Karpas-422 (cell line): Measurements from ENCODE around the gene PHKG2. TPM values are rescaled to one million over a fixed set of nuclear protein-coding genes. Genes with fewer than 3 reads are reported as not detected.

Experiments
- DNase-seq: peaks from one replicate; pipeline ENCODE4 v3.0.0-alpha.2; 2015
- H2AFZ ChIP-seq: fragments of 200-600 bp; sonication (generic); 2 replicates; pipeline ENCODE4 v1.6.1; 2014; ENCODE audit warnings: antibody characterized with exemption, low read length, mixed read lengths
- H3K27ac ChIP-seq: fragments of 200-600 bp; sonication (generic); 2 replicates; pipeline ENCODE4 v1.5.1; 2014; ENCODE audit warnings: mild to moderate bottlenecking, low read length, moderate library complexity
- H3K27me3 ChIP-seq: fragments of 200-600 bp; sonication (generic); 2 replicates; pipeline ENCODE4 v1.6.1; 2014; ENCODE audit warnings: low read length, mixed read lengths
- H3K36me3 ChIP-seq: fragments of 200-600 bp; sonication (generic); 2 replicates; pipeline ENCODE4 v1.6.1; 2014; ENCODE audit warnings: low read length, mixed read lengths; ENCODE audit not compliant: insufficient read depth
- H3K4me1 ChIP-seq: fragments of 200-600 bp; sonication (generic); 2 replicates; pipeline ENCODE4 v1.6.1; 2014; ENCODE audit warnings: mild to moderate bottlenecking, low read length, mixed read lengths
- H3K4me2 ChIP-seq: fragments of 200-600 bp; sonication (generic); 2 replicates; pipeline ENCODE4 v1.6.1; 2014; ENCODE audit warnings: low read length, low read depth, mild to moderate bottlenecking; ENCODE audit not compliant: poor library complexity, severe bottlenecking
- H3K4me3 ChIP-seq: fragments of 200-600 bp; sonication (generic); 2 replicates; pipeline ENCODE4 v1.5.1; 2014; ENCODE audit warnings: mild to moderate bottlenecking, antibody characterized with exemption, low read length, mixed read lengths
- H3K79me2 ChIP-seq: fragments of 200-600 bp; sonication (generic); 2 replicates; pipeline ENCODE4 v1.6.1; 2014; ENCODE audit warnings: mild to moderate bottlenecking, low read length, mixed read lengths
- H3K9ac ChIP-seq: fragments of 200-600 bp; sonication (generic); 2 replicates; pipeline ENCODE4 v1.6.0; 2014; ENCODE audit warnings: low read length
- H3K9me2 ChIP-seq: fragments of 200-600 bp; sonication (generic), shearing (Covaris generic); replicated peaks from 2 replicates; pipeline ENCODE4 v1.6.0; 2014; ENCODE audit warnings: mild to moderate bottlenecking, low read length, moderate library complexity; ENCODE audit not compliant: insufficient read depth
- H3K9me3 ChIP-seq: fragments of 300-700, 200-600 bp; sonication (generic); 2 replicates; pipeline ENCODE4 v1.6.1; 2014; ENCODE audit warnings: low read length, mixed read lengths
- H4K20me1 ChIP-seq: fragments of 200-600 bp; sonication (generic); 2 replicates; pipeline ENCODE4 v1.6.1; 2014; ENCODE audit warnings: mild to moderate bottlenecking, antibody characterized with exemption, low read length, low read depth; ENCODE audit not compliant: insufficient read depth
- total RNA-seq: library from RNA; depleted of rRNA; stranded (reverse); fragments of >200 nt; shearing (Covaris generic); gene quantifications from 2 replicates; pipeline ENCODE4 v1.2.3, GENCODE V29; 2014; ENCODE audit warnings: low replicate concordance

PHKG2 gene
- total RNA-seq, 1 experiment from 2014 or later = 32.3 TPM

DNA sequence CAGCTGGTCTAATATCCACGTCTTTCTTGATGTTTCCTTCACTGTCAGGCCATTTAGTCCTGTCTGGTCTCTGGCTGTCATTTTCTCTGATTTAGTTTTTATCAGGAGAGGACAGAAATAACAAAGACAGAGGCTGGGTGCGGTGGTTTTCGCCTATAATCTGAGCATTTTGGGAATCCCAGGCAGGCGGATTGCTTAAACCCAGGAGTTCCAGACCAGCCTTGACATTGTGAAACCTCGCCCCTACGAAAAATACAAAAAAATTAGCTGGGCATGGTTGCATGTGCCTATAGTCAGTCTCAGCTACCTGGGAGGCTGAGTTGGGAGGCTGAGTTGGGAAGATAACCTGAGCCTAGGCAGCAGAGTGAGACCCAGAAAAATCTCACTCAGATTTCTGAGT is 42.2 kb upstream of the PHKG2 start:
- Histone ChIP-seq H3K27ac (no peak overlapping the region), H3K4me2 (no peak overlapping the region), H3K9me2 (no peaks in the 10 kb centered on the region), H3K9me3 (no peaks in the 10 kb centered on the region), H3K4me1 (no peaks in the 10 kb centered on the region), H3K79me2 (peaks cover 17% of the 10 kb centered on the region), H3K4me3 (no peak overlapping the region), H4K20me1 (0 out of 2 replicates have a peak, but pooled peaks cover 7% of the 10 kb centered on the region), H3K27me3 (no peaks in the 10 kb centered on the region), H2AFZ (no peak overlapping the region), H3K9ac (no peak overlapping the region), H3K36me3 (peaks cover 68% of the 10 kb centered on the region)
- DNase-seq = no peak

DNA sequence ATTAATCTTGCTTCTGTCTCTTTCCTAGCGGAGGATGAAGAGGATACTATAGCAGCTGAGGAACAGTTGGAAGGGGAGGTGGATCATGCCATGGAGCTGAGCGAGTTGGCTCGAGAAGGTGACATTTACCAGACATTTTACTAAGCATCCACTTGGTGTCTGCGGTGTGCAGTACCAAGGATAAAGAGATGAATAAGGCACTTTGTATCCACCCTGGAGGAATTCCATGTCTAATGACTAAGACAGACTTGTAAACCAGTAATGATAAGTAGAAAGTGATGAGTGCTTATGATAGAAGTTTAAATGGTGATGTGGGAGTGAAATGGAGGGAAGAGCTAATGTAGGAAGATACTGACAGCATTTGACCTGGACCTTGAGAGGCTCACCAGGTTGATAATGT is 37.3 kb upstream of the PHKG2 start:
- H3K4me2 ChIP-seq = no peak overlapping the region
- H3K4me3 ChIP-seq = no peak overlapping the region
- H2AFZ ChIP-seq = no peak overlapping the region
- no peaks in the 10 kb centered on the region for H3K9me2 ChIP-seq
- 0 out of 2 replicates have a peak, but pooled peaks cover 4% of the 10 kb centered on the region for H4K20me1 ChIP-seq
- no peak overlapping the region for H3K27ac ChIP-seq
- H3K36me3 ChIP-seq = peaks cover 77% of the 10 kb centered on the region
- no peaks in the 10 kb centered on the region for H3K9me3 ChIP-seq
- no peaks in the 10 kb centered on the region for H3K27me3 ChIP-seq
- no peak for DNase-seq
- no peaks in the 10 kb centered on the region for H3K4me1 ChIP-seq
- no peak overlapping the region for H3K9ac ChIP-seq
- peaks cover 17% of the 10 kb centered on the region for H3K79me2 ChIP-seq

GRCh38 chr16:30711712-30712111 is 36.5 kb upstream of the PHKG2 start:
- Histone ChIP-seq H3K4me2 (no peak overlapping the region), H3K9ac (no peak overlapping the region), H3K4me3 (no peak overlapping the region), H3K4me1 (no peaks in the 10 kb centered on the region), H3K27me3 (no peaks in the 10 kb centered on the region), H3K27ac (no peak overlapping the region), H3K9me2 (no peaks in the 10 kb centered on the region), H4K20me1 (0 out of 2 replicates have a peak, but pooled peaks cover 6% of the 10 kb centered on the region), H3K9me3 (no peaks in the 10 kb centered on the region), H2AFZ (no peak overlapping the region), H3K36me3 (peaks cover 77% of the 10 kb centered on the region), H3K79me2 (peaks cover 20% of the 10 kb centered on the region)
- no peak for DNase-seq

DNA sequence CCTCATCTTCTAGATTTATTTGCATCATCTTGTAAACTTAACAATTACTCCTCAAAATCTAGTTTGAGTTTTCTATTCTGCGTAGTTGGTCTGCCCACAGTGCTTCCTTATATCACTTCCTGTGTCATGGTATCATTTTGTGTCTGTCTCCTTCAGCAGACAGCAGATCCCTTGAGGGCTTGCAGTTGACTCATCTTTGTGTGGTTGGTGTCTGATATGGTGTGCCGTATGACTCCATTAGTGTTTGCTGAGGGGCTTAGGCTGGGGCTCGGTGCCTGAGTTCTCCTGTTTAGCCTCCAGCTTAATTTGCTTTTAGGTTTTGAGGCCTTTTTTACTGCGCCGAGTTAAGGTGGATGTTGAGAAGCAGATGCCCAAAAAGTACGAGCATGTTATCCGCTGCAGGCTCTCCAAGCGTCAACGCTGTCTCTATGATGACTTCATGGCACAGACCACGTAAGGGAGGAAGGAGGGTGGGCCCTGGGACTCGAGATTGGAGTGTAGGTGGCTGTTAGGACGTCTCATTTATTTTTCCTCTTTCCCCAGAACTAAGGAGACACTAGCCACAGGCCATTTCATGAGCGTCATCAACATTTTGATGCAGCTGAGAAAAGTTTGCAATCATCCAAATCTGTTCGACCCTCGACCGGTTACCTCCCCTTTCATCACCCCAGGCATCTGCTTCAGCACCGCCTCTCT is 32.3 kb upstream of the PHKG2 start:
- peaks cover 32% of the 10 kb centered on the region for H3K79me2 ChIP-seq
- peaks cover 15% of the 10 kb centered on the region; the same call in 1 of the 2 replicates for H4K20me1 ChIP-seq
- H3K9me3 ChIP-seq = no peaks in the 10 kb centered on the region
- H3K4me3 ChIP-seq = no peak overlapping the region
- no peak for DNase-seq
- no peaks in the 10 kb centered on the region for H3K27me3 ChIP-seq
- no peak overlapping the region for H2AFZ ChIP-seq
- no peak overlapping the region for H3K9ac ChIP-seq
- H3K4me2 ChIP-seq = no peak overlapping the region
- H3K4me1 ChIP-seq = no peaks in the 10 kb centered on the region
- H3K27ac ChIP-seq = no peak overlapping the region
- H3K9me2 ChIP-seq = no peaks in the 10 kb centered on the region
- H3K36me3 ChIP-seq = peaks cover 49% of the 10 kb centered on the region

- peaks cover 29% of the 10 kb centered on the region for H3K79me2 ChIP-seq
- H3K4me3 ChIP-seq = no peak overlapping the region
- no peaks in the 10 kb centered on the region for H3K4me1 ChIP-seq
- H3K27ac ChIP-seq = no peak overlapping the region
- H3K9me2 ChIP-seq = no peaks in the 10 kb centered on the region
- H4K20me1 ChIP-seq = peaks cover 15% of the 10 kb centered on the region; the same call in 1 of the 2 replicates
- DNase-seq = no peak
- H3K4me2 ChIP-seq = no peak overlapping the region
- H3K27me3 ChIP-seq = no peaks in the 10 kb centered on the region
- peaks cover 63% of the 10 kb centered on the region for H3K36me3 ChIP-seq
- H2AFZ ChIP-seq = no peak overlapping the region
- no peak overlapping the region for H3K9ac ChIP-seq
- no peaks in the 10 kb centered on the region for H3K9me3 ChIP-seq
Measured at GRCh38 chr16:30720086-30720485, 28.1 kb upstream of the PHKG2 start.

DNA sequence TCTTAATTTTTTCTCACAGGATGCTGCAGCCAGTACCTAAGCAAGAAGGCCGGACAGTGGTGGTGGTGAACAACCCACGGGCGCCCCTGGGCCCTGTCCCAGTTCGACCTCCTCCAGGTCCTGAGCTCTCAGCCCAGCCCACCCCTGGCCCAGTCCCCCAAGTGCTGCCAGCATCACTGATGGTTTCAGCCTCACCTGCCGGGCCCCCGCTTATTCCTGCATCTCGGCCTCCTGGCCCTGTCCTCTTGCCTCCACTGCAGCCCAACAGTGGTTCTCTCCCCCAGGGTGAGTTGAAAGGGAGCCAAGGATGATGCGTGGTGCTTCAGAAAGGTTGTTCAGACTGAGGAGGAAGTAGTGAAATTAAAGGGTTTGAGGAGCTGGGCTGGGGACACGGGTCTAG is 27.5 kb upstream of the PHKG2 start:
- Histone ChIP-seq H3K4me2 (no peak overlapping the region), H2AFZ (no peak overlapping the region), H4K20me1 (peaks cover 15% of the 10 kb centered on the region; the same call in 1 of the 2 replicates), H3K27me3 (no peaks in the 10 kb centered on the region), H3K36me3 (peaks cover 65% of the 10 kb centered on the region), H3K79me2 (peaks cover 30% of the 10 kb centered on the region), H3K9me3 (no peaks in the 10 kb centered on the region), H3K9me2 (no peaks in the 10 kb centered on the region), H3K9ac (no peak overlapping the region), H3K27ac (no peak overlapping the region), H3K4me3 (no peak overlapping the region), H3K4me1 (no peaks in the 10 kb centered on the region)
- no peak for DNase-seq

DNA sequence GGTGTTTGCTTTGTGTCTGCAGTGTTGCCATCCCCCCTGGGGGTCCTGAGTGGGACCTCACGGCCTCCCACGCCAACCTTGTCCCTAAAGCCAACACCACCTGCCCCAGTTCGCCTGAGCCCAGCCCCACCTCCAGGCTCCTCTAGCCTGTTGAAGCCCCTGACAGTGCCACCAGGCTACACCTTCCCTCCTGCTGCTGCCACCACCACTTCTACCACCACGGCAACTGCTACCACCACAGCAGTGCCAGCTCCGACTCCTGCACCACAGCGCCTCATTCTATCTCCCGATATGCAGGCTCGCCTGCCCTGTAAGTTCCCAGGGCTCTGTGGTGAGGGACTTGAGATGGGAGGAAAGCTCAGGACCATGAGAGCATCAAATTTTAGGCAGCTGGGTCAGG is 27.1 kb upstream of the PHKG2 start:
- H3K4me3 ChIP-seq = no peak overlapping the region
- DNase-seq = no peak
- H3K4me1 ChIP-seq = no peaks in the 10 kb centered on the region
- peaks cover 15% of the 10 kb centered on the region; the same call in 1 of the 2 replicates for H4K20me1 ChIP-seq
- H3K4me2 ChIP-seq = no peak overlapping the region
- H3K9ac ChIP-seq = no peak overlapping the region
- no peaks in the 10 kb centered on the region for H3K9me3 ChIP-seq
- no peaks in the 10 kb centered on the region for H3K27me3 ChIP-seq
- peaks cover 30% of the 10 kb centered on the region for H3K79me2 ChIP-seq
- no peak overlapping the region for H2AFZ ChIP-seq
- peaks cover 65% of the 10 kb centered on the region for H3K36me3 ChIP-seq
- H3K27ac ChIP-seq = no peak overlapping the region
- H3K9me2 ChIP-seq = no peaks in the 10 kb centered on the region

DNA sequence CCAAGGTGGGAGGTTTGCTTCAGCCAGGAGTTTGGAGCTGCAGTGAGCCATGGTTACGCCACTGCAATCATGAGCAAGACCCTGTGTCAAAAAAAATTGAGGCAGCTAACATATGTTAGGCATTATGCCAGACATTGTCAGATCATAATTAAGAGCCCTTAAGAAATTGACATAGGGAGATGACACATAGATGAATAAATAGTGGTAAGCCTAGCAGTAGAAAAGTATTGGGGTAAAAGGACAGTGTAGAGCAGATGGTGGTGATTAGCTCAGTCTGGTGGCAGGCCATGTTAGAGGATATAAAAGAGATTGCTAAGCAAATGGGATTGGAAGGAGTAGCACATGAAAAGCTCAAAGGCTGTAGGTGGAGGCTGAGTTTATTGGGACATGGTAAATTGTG is 26.6 kb upstream of the PHKG2 start:
- Histone ChIP-seq H3K9ac (no peak overlapping the region), H3K36me3 (peaks cover 63% of the 10 kb centered on the region), H3K4me3 (no peak overlapping the region)

More for the DNA sequence above, 26.6 kb upstream of the PHKG2 start:
- H2AFZ ChIP-seq = no peak overlapping the region
- H3K9me2 ChIP-seq = no peaks in the 10 kb centered on the region
- H3K27ac ChIP-seq = no peak overlapping the region
- DNase-seq = no peak
- no peaks in the 10 kb centered on the region for H3K9me3 ChIP-seq
- no peak overlapping the region for H3K4me2 ChIP-seq
- peaks cover 28% of the 10 kb centered on the region for H3K79me2 ChIP-seq
- H4K20me1 ChIP-seq = peaks cover 13% of the 10 kb centered on the region; the same call in 1 of the 2 replicates
- no peaks in the 10 kb centered on the region for H3K27me3 ChIP-seq
- no peaks in the 10 kb centered on the region for H3K4me1 ChIP-seq
